ENCODE results near the gene CEP170.
"Not testable (repeated sequence)": the region's sequence is repeated elsewhere in the genome, so short reads cannot be mapped to it uniquely, and the experiment has no call there.

Gene CEP170

GRCh38 chr1:243107171-243107570 is 147.9 kb downstream of the CEP170 start:
- DNase-seq (ENCODE audit: low read depth); H3K4me3 ChIP-seq (ENCODE audit: low read depth, low read length): not testable (repeated sequence)

DNA sequence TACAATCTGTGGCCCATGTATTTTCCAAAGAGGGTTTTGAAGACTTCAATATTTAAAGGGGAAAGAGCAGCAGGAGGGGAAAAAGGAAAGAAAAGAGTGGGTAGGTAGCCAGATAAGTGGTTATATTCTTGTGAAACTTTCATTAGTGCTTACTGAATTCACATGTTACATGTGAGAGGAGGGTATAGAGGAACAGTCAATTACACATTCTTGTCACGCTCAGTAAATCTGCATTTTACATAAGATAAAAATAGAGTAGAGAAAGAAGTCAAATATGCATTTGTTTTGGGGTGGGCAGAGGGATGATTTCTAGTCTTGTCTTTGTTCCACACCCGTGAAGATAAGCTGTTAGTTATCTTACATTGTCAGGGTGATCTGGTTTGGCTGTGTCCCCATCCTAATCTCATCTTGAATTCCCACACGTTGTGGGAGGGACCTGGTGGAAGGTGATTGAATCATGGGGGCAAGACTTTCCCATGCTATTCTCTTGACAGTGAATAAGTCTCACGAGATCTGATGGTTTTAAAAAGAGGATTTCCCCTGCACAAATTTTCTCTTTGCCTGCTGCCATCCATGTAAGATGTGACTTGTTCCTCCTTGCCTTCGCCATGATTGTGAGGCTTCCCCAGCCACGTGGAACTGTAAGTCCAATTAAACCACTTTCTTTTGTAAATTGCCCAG is 149.3 kb downstream of the CEP170 start:
- DNase-seq (ENCODE audit: low read depth): peak; percentile 22
- H3K4me3 ChIP-seq (ENCODE audit: low read depth, low read length): not testable (repeated sequence)

DNA sequence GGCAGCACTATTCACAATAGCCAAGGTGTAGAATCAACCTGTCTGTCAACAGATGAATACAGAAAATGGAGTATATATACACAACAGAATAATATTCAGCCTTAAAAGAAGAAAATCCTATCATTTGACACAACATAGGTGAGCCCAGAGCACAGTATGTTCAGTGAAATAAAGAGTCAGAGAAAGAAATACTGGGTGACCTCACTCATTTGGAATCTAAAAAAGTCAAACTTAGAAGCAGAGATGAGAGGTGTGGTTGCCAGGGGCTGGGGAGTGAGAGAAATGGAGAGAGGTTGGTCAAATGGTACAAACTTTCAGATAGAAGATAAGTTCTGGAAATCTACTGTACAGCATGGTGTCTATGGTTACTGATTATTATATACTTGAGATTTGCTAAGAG is 150.0 kb downstream of the CEP170 start:
- not testable (repeated sequence) for DNase-seq (ENCODE audit: low read depth); H3K4me3 ChIP-seq (ENCODE audit: low read depth, low read length)

- not testable (repeated sequence) for H3K4me3 ChIP-seq (ENCODE audit: low read depth, low read length)
These were observed 150.6 kb downstream of the CEP170 start for GRCh38 chr1:243104452-243104851.

DNA sequence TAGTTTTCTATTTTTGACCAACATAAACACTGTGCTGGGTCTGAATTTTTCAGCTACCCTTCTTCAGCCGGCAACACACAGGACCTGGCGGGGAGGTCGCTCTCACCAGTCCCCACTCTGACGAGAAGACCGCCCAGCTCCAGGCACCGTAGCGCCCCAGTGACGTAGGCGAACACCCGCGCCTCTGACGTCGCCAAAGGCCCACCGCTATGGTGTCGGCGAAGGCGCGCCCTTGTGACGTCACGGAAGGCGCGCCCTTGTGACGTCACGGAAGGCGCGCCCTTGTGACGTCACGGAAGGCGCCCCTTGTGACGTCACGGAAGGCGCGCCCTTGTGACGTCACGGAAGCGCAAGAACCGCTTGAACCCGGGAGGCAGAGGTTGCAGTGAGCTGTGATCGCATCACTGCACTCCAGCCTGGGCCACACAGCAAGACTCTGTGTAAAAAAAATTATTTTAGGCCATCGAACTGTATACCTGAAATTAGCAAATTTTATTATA is 153.5 kb downstream of the CEP170 start:
- H3K4me3 ChIP-seq (ENCODE audit: low read depth, low read length): peak overlapping the region; percentile 70
- peak; percentile 91 for DNase-seq (ENCODE audit: low read depth)

More at GRCh38 chr1:243104452-243104851, 150.6 kb downstream of the CEP170 start:
- not testable (repeated sequence) for DNase-seq (ENCODE audit: low read depth)

DNA sequence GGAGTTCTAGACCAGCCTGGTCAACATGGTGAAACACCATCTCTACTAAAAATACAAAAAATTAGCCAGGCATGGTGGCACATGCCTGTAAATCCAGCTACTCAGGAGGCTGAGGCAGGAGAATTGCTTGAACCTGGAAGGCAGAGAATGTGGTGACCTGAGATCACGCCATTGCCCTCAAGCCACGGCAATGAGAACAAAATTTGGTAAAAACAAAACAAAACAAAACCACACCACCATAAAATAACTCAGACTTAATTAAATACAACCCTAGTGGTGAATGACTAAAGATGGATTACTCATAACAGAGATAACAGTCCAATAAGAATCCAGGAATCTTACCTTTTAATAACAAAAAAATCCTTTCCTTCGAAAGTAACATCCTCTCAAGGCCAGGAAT is 167.7 kb downstream of the CEP170 start:
- not testable (repeated sequence) for H3K4me3 ChIP-seq (ENCODE audit: low read depth, low read length); DNase-seq (ENCODE audit: low read depth)

All from GM12865 (cell line).